T-helper 2 cell (primary cell): ENCODE measurements around the gene LPCAT1.
A peak's percentile ranks its signal among the peaks of the same experiment; 100 is the strongest.
"Not testable (repeated sequence)": the region's sequence is repeated elsewhere in the genome, so short reads cannot be mapped to it uniquely, and the experiment has no call there.

Source experiments
- DNase-seq, 5 experiments: peaks; one replicate each; pipeline versions ENCODE4 v3.0.0 to v3.0.0-alpha.2; 2012 to 2022

The LPCAT1 gene

DNA sequence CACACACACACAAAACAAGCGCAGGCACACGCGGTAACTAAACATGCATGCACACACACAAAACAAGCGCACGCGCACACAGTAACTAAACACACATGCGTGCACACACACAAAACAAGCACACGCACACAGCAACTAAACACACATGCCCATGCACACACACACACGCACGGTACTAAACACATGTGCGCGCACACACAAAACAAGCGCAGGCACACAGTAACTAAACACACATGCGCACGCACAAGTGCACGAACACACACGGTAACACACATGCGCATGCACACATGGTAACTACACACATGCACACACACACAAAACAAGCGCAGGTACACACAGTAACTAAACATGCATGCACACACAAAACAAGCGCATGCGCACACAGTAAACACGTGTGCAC lies 58.6 kb downstream of the LPCAT1 start:
- DNase-seq: no peak

DNA sequence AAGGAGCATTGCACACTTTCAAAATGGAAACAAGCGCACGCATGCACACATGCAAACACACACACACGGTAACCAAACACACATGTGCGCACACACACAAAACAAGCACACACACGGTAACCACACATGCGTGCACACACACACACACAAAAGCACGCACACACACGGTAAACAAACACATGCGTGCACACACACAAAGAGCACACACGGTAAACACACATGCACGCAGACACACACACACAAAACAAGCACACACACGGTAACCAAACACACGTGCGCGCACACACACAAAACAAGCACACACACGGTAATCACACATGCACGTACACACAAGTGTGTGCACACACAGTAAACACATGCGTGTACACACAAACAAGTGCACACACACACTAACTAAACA lies 59.2 kb downstream of the LPCAT1 start:
- no peak for DNase-seq

DNA sequence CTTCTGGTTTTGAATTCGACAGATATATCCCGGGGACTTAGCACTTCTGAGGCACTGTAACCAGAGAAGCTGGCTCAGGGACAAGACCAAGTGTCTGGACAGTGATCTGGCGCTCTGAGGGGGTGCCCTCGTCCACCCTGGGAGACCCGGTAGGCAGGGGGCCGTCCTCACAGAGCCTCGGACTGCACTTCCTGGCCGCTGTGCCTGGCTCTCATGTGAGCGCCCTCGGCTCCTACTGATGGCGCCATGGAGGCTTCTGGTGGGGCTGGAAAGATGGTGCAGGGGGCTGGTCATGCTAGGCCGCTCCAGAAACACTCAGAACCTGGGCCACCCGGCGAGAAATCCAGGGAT lies 59.7 kb downstream of the LPCAT1 start:
- peak in 1 of 5 experiments; percentile 3 for DNase-seq

DNA sequence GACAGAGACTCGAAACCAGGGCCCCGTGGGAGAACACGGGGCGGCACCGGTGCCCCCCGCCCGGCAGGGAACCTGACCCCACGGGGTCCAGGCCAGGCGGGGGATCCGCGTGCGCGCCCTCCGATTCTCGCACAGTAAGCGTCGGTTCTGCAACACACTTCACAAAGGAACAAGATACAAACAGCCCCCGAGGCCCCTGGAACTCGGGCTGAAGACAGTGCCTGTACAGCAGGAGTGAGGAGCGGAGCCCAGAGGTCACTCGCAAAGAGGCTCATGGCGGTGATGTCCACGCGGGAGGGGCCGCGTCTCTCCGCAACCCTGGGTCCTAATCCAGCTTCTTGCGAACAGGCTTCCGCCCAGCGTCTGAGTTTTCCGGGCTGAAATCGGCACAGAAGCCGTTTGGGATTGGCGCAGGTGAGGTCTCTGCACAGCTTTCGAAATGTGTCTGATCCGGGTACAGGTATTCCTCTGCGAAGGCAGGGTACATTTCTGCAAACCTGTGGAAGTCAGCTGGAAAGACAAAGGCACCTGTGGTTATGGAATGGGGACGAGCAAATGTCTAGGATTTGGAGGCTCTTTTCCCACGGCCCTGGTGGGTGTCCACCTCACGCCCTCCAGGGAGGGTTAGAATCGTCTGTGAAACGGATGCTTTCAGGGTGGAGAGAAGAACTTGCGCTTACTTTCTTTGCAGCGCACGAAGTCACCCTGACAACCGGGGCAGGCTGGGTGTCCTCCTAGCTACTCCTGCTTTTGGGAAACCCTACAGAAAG lies 60.2 kb downstream of the LPCAT1 start:
- peak in 1 of 5 experiments; percentile 6 for DNase-seq

DNA sequence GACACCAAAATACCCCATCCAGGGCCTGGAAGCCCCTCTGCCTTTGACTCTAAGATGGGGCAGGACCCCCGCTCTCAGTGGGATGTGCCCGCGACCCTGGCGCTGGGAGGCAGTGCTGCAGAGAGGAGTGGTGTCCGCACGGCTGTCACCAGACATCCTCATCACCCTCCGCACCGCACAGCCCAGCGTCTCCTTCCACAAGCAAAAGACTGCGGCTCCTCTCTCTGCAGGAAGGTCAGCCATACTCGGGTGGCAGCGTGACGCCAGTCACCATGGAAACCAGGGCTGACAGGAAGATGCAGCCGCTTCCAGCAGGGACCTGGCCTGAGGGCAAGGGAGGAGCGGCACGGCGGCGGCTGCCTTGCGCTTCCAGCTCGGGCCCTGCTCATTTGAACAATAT lies 61.4 kb downstream of the LPCAT1 start:
- DNase-seq: peak in 1 of 5 experiments; percentile 1

DNA sequence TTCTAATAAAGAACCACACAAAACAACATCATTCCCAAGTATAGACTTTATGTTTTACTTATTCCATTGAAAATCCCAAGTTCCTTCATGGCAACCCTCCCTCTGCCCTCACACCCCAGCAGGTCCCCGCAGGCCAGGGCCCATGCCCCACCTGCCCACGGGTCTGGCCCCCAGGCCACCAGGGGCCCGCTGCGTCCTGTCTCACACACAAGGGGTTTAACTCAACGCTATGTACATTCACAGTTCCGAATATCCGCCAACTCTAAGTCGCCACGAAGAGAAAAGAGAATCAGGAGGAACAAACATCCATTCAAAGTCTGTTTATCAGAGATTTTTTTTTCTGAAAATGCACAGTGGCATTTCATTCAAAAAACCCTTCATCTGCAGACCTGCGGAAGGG lies 62.4 kb downstream of the LPCAT1 start:
- no peak for DNase-seq

DNA sequence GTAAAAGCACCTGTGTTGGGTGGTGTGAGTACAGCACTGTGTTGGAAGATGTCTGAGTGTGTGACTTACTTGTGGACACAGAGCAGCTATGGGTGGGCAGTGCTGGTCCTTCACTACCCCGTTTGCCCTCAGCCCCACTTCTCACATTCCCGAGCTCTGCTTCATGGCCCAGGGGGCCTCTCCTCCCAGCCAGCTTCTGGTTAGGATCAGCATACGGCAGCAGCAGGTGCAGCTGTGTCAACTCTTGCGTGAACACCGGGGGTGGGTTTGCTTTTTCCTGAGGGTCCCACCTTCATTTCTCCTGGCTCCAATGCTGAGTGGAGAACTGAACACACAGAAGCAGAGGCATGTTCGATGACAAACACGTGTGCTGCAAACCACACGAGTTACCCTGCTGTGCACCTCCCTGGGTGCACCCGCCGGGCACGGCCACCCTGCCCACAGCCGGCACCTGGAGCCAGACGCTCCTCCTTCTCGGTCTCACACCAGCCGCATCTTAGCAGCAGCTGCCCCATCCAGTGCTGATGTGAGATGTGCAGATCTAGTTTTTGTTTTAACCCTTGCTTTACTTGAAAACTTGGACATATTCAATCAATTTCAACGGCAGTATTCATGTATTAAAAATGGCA lies 63.6 kb downstream of the LPCAT1 start:
- no peak for DNase-seq

DNA sequence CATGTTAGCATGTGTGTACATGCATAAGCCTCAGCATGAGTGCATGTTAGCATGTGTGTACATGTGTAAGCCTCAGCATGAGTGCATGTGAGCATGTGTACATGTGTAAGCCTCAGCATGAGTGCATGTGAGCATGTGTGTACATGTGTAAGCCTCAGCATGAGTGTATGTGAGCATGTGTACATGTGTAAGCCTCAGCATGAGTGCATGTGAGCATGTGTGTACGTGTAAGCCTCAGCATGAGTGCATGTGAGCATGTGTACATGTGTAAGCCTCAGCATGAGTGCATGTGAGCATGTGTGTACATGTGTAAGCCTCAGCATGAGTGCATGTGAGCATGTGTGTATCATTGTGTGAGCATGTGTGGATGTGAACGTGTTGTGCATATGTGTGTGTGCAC lies 64.3 kb downstream of the LPCAT1 start:
- DNase-seq: not testable (repeated sequence)

DNA sequence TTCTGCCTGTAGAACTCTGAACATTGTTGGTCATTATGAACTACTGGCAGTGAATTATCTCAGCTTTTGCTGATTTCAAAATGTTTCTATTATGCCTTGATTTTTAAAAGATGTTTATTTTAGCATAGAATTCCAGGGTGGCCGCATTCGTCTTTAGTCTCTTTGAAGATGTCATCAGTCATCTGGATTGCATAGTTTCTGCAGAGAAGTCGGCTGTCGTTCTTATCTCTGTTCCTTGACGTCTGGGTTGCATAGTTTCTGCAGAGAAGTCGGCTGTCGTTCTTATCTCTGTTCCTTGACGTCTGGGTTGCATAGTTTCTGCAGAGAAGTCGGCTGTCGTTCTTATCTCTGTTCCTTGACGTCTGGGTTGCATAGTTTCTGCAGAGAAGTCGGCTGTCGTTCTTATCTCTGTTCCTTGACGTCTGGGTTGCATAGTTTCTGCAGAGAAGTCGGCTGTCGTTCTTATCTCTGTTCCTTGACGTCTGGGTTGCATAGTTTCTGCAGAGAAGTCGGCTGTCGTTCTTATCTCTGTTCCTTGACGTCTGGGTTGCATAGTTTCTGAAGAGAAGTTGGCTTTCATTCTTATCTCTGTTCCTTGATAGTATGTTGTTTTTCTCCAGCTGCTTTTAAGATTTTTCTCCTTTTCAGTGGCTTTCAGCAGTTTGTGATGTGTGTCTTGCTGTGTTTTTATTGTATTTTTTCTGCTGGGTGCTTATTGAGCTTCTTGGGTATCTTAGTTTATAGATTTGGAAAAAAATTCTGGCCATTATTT lies 67.5 kb downstream of the LPCAT1 start:
- not testable (repeated sequence) for DNase-seq

DNA sequence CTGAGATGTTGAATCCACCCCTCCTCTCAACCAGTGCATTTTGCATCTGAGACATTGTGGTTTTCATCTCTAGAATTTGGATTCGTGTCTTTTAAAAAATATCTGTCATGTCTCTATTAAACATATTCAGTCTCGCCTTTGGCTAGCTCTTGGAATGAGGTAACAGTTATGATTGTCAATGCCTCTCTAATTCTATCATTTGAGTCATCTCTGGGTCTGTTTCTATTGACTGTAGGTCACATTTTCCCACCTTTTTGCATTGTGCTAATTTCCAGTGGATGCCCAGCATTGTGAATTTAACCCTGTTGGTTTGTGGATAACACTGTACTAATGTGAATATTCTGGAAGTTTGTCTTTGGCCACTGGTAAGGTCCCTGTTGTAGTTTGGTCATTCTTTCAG lies 70.1 kb downstream of the LPCAT1 start:
- no peak for DNase-seq

DNA sequence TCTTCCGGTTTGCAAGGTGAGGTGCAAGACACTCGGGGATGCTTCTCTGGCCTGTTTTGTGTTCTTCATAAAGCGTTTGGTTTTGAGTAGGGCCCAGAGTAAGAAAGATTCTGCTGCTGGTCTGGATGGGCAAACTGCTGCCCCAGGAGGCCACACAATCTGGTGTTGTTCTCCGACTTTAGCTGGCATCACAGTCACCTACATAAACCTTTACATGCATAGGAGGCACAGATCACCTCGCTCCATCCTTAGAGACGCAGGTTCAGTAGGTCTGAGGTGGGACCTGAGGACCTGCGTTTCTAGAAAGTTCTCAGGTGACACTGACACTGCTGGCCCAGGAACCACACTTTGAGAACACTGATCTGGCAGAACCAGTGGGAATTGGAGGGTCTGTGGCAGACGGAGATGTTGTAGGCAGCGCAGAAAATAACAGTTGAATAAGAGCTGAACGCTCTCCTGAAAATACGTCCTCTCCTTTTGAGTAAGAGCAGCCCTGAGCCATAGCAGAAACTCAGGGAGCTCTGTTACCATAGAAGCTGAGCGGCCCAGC lies 74.6 kb downstream of the LPCAT1 start:
- no peak for DNase-seq

DNA sequence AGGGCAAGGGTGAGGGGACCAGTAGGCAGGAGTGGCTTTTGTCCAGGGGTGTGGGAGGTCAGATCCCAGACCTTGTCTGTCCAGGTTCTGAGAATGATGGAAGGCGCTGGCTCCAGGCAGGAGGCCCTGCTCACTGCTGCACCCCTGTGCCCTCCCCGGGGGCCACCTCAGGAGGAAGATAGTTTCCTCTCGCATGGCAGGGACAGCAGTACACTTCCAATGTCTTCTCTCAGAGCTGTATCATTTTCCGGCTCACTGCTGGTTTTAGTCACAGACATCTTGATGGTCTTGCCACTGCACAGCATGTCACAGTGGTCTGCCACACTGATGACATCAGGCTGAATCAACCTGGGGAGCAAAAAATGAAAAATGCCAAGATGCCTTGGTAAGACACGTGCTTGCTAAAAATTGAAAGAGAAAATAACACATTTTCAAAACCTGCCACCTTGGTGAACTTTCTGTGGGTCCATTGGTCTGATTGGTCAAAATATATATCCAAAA lies 75.2 kb downstream of the LPCAT1 start:
- peak in 1 of 5 experiments; percentile 12 for DNase-seq

DNA sequence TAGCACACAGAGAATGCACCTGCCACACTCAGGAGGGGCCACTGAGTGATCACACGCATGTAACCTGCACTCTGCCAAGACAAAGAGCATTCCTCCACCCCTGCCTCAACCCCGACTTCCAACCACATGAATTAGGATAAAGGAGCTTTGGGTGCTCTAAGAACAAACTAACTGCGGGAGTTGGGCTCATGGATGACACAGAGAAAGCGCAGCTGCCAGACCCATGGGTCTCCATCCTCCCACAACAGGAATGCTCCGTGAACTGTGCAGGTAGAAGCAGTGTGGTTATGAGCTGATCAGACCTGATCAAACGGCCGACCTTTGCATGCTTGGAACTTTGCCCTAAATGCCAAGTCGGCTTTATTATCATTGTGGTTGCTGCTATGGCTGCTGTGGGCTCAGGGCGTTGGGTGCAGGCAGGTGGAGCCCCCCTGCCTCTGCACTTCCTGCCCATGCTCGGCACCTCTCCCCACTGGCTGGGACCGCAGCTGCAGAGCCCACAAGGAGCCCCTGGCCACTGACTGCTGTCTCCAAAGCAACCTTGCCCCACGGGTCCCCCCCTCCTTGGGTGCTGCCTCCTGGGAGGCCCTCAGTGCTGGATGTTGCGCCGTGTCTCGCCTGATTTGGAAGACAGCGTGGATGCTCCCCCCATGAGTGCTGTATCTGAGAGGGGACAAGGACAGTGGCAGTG lies 75.9 kb downstream of the LPCAT1 start:
- DNase-seq: peak in 1 of 5 experiments; percentile 19

DNA sequence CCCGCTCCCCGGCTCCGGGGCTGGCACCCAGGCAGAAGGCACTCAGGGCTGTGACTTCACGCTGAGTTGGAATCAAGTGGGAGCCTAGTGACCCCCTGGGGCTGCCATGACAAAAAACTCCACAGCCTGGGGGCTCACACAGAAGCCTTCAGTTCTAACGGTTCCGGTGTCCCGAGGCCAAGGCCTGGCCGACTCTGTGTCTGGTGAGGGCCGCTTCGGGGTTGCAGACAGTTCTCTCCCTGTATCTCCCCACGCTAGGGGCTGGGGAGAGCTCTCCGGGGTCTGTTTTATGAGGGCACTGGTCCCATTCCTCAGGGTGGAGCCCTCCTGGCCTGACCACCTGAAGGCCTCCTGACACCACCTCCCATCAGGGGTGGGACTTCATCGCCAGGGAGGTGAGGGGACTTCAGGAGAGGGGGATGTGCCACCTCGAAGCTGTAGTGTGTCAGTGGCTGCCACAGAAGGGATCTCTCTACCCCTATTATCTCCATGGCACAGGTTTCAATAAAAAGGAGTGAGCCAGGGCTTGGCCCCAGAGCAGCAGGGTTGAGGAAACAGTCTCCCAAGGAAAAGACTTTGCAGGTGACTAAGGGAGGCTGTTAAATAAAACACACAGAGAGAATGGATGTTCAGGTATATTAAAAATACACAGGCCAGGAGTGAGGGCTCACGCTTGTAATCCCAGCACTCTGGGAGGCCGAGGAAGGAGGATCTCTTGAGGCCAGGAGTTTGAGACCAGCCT lies 77.0 kb downstream of the LPCAT1 start:
- DNase-seq: no peak

DNA sequence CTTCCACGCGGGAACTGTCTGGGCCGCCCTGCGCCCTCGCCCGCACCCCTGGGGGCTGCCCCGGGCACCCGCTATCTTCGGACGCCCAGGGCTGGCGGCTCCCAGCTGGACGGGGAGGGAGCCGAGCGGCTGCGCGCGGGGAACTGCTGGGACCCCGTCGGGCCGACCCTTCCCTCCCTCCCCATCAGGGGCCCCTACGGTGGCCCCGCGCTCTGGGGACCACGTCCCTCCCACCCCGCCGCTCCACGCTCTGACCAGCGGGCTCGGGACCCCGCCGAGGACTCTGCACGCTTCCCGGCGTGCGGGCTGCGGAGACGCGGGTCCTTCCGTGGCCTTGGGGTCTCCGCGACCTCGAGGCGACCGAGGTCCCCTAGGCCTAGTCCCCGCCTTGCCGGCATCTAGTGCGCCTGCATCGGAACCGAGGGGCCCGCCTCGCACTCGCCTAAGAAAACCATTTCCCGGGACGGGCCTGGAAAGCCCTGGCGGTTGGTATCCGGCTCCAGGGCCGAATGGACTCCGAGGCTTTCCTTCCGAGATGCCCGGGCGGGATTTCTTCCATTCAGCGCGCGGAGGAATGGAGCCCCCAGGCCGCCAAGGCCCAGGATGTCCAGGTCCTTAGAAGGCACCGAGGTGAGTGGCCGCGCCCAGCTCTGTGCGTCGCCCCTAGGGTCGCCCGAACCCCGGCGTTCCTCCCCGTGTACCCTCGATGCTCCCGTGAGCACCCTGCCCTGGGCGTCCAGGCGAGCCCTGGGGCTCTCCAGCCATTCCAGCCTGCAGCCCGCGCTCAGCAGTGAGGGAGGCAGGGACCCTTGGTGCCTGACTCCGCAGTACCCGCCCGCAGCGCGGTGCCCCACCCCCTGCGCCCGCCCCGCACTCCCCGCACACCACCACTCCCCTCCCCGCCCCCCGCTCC lies 77.8 kb downstream of the LPCAT1 start:
- DNase-seq: no peak

DNA sequence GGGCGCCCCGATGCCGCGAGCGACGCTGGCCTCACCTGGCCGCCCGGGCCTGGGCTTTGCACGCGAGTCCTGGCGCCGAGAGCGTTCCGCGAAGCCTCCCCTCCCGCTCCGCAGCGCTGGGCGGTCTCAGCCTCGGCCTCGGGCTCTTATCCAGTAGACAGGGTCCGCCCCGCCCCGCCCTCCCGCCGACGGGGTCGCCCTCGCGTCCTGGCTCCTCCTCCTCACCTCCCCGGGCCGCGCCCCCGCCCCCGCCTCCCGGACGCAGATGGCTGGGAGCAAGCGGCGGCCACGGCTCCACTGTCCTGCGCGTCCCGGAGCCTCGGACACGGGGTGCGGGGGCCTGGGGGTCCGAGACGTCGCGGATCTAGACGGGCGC lies 78.5 kb downstream of the LPCAT1 start, which contains the start of gene SLC6A3:
SLC6A3 (minus strand) TSS at position 128 of the 376 bp plus-strand sequence. CDS start 2,243 bp downstream, outside the sequence.
- DNase-seq: no peak

DNA sequence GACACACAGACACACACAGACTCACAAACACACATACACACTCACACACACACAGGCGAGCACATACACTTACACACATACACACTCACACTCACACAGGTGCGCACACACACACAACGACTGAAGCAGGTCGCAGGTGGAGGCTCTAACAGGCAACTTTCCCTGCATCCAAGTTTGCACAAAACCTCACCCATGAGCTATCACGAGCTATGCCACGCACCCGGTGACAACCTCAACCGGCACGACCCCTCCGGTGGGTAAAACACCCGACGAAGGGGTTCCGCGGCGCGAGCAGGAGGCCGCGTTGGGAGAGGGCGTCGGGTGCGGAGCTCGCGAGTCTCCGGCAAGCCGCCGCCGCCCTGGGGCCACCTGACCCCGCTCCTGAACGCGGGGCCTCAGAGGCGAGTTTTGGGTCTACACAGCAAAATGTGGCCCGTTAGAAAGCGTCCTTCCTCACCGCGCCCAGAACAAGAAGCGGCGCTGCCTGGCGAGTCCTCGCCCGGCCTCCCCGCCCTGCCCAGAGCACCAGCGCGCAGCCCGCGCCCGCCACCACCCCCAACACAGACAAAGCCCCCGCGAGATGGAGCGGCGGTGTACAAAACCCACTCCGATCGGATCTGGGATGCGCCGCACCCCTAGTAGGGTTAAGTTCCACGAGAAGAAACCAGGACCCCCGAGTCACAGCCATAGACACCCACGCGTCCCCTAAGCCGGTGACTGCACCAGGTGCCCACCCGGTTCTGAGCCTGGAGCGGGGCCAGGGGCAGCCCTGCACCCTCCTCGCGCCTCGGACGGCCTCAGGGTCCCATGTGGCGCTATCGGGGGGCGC lies 79.2 kb downstream of the LPCAT1 start:
- no peak for DNase-seq

DNA sequence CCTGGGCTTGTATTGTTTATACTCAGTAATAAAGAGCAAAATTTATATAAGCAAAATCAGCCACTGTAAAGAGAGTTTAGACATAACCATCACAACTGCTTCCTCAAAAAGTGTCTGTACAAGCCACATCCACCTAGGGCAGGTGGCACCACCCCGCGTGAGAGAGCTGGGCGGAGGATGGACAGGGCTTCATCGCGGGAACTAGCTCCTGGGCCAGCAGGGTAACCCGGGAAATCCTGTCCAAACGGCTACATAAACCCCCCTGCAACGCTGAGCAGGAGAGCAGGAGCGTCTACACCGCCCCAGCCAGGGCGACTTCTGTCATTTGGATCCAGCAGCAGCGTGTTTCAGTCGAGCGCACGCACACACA lies 79.8 kb downstream of the LPCAT1 start:
- no peak for DNase-seq

DNA sequence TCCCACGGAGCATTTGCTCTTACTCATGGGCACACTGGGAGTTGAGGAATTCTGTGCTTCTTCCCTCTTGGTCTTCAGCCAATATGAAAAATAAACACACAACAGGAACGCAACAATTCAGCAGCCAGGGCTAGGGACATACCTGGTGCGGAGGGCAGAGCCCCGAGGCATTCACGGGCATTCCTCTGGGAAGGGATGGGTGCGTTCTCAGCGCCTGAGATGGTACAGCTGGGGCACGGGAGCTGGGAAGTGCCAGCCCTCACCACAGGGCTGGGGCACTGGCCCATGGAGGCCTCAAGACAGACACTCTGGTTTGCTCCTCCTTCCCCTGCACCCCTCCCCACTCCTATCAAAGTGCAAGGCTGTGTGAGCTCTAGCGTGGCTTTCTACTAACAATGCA lies 80.6 kb downstream of the LPCAT1 start:
- DNase-seq: no peak
